ENCODE measurements around the gene MYEF2. TPM values are rescaled to one million over a fixed set of nuclear protein-coding genes. Genes with fewer than 3 reads are reported as not detected.
A peak's percentile ranks its signal among the peaks of the same experiment; 100 is the strongest.

Gene MYEF2
- total and polyA plus RNA-seq, 2 experiments from 2014 or later, result 62.0 to 79.7 TPM

DNA sequence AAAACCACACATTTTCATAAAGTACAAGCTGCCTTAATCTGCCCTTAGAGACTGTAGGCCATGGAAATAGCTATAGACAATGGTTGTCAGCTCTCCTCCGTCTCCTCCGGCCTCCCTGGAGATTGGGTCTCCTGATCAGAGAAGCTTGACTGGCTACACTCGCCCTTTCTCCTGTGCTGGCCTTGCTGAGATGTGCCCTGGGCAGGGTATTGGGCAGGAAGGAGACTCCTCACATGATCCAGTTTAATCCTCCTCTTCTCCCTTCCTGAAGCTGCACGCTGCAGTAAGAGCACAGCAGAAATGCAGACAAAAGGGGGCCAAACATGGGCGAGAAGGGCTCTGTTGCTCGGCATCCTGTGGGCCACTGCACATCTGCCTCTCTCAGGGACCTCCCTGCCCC, 57.4 kb downstream of the MYEF2 start, which contains the start of gene SLC24A5:
Gene SLC24A5 (plus strand): TSS at position 246 of the 400 bp plus-strand sequence. CDS start 55 bp downstream, at position 301.
- Mint-ChIP-seq H3K4me3 (no peak within 1 kb of the TSS), H3K9me3 (no peaks in the 10 kb centered on the region), H3K27me3 (ENCODE audit: insufficient read depth, low read depth, poor library complexity) (no peaks in the 10 kb centered on the region), H3K36me3 (ENCODE audit: low read depth) (no peaks in the 10 kb centered on the region), H3K4me1 (peaks cover 13% of the 10 kb centered on the region; the same call in 2 of the 3 replicates), H3K27ac (no peak within 1 kb of the TSS)
- no peaks in the 10 kb centered on the region for H3K79me2 ChIP-seq (replicated peaks; ENCODE audit: insufficient read depth)
- no peaks in the 10 kb centered on the region for H3K4me1 ChIP-seq (ENCODE audit: insufficient read depth)
- H3K4me2 ChIP-seq, result no peak within 1 kb of the TSS
- H3K36me3 ChIP-seq (ENCODE audit: insufficient read depth), result no peaks in the 10 kb centered on the region
- no peaks in the 10 kb centered on the region for H4K20me1 ChIP-seq (replicated peaks; ENCODE audit: insufficient read depth)
- H3K4me3 ChIP-seq, result no peak within 1 kb of the TSS
- H3K9me2 ChIP-seq (ENCODE audit: insufficient read depth), result no peaks in the 10 kb centered on the region
- H2AFZ ChIP-seq, result peak within 1 kb of the TSS; percentile 8; the same call in 1 of the 2 replicates
- no peaks in the 10 kb centered on the region for H3K27me3 ChIP-seq (ENCODE audit: insufficient read depth)
- ATAC-seq (no peak), DNase-seq (ENCODE audit: low spot score) (no peak)
- H3K27ac ChIP-seq (ENCODE audit: low read depth), result no peak within 1 kb of the TSS
- H3F3A ChIP-seq (replicated peaks; ENCODE audit: low read depth), result no peaks in the 10 kb centered on the region
- no peak for TF ChIP-seq NANOG (IDR thresholded peaks at IDR 0.05; ENCODE audit: borderline replicate concordance)
- TF ChIP-seq, protein P1, sequence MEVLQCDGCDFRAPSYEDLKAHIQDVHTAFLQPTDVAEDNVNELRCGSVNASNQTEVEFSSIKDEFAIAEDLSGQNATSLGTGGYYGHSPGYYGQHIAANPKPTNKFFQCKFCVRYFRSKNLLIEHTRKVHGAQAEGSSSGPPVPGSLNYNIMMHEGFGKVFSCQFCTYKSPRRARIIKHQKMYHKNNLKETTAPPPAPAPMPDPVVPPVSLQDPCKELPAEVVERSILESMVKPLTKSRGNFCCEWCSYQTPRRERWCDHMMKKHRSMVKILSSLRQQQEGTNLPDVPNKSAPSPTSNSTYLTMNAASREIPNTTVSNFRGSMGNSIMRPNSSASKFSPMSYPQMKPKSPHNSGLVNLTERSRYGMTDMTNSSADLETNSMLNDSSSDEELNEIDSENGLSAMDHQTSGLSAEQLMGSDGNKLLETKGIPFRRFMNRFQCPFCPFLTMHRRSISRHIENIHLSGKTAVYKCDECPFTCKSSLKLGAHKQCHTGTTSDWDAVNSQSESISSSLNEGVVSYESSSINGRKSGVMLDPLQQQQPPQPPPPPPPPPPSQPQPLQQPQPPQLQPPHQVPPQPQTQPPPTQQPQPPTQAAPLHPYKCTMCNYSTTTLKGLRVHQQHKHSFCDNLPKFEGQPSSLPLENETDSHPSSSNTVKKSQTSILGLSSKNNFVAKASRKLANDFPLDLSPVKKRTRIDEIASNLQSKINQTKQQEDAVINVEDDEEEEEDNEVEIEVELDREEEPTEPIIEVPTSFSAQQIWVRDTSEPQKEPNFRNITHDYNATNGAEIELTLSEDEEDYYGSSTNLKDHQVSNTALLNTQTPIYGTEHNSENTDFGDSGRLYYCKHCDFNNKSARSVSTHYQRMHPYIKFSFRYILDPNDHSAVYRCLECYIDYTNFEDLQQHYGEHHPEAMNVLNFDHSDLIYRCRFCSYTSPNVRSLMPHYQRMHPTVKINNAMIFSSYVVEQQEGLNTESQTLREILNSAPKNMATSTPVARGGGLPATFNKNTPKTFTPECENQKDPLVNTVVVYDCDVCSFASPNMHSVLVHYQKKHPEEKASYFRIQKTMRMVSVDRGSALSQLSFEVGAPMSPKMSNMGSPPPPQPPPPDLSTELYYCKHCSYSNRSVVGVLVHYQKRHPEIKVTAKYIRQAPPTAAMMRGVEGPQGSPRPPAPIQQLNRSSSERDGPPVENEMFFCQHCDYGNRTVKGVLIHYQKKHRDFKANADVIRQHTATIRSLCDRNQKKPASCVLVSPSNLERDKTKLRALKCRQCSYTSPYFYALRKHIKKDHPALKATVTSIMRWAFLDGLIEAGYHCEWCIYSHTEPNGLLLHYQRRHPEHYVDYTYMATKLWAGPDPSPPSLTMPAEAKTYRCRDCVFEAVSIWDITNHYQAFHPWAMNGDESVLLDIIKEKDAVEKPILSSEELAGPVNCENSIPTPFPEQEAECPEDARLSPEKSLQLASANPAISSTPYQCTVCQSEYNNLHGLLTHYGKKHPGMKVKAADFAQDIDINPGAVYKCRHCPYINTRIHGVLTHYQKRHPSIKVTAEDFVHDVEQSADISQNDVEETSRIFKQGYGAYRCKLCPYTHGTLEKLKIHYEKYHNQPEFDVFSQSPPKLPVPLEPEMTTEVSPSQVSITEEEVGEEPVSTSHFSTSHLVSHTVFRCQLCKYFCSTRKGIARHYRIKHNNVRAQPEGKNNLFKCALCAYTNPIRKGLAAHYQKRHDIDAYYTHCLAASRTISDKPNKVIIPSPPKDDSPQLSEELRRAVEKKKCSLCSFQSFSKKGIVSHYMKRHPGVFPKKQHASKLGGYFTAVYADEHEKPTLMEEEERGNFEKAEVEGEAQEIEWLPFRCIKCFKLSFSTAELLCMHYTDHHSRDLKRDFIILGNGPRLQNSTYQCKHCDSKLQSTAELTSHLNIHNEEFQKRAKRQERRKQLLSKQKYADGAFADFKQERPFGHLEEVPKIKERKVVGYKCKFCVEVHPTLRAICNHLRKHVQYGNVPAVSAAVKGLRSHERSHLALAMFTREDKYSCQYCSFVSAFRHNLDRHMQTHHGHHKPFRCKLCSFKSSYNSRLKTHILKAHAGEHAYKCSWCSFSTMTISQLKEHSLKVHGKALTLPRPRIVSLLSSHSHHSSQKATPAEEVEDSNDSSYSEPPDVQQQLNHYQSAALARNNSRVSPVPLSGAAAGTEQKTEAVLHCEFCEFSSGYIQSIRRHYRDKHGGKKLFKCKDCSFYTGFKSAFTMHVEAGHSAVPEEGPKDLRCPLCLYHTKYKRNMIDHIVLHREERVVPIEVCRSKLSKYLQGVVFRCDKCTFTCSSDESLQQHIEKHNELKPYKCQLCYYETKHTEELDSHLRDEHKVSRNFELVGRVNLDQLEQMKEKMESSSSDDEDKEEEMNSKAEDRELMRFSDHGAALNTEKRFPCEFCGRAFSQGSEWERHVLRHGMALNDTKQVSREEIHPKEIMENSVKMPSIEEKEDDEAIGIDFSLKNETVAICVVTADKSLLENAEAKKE (CRISPR knock-in tag; IDR thresholded peaks at IDR 0.05), result no peak
- no peak for TF ChIP-seq STAT1 (IDR thresholded peaks at IDR 0.05; ENCODE audit: unreplicated experiment)

DNA sequence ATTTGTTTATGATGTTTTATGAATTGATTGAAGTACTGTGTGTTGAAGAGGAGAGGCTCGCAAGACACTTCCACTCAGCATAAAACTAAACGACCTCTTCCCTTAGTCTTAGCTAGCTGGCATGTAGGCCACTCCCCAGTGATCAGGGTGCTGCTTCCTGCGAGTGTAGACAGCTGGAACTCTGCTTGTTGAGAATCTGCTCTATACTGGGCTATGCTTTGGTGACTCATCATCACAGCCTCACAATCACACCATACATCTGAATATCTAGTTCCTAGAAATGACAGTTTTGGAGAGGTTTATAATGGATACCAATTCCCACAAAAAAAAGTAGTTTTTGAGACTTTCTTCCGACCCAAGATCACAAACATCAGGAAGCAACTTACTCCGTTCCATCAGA, 58.8 kb downstream of the MYEF2 start:
- no peak overlapping the region for H3K27ac Mint-ChIP-seq
- Histone ChIP-seq H3F3A (replicated peaks; ENCODE audit: low read depth) (no peaks in the 10 kb centered on the region), H3K4me2 (no peak overlapping the region), H3K27ac (ENCODE audit: low read depth) (no peak overlapping the region), H3K27me3 (ENCODE audit: insufficient read depth) (no peaks in the 10 kb centered on the region), H3K9me2 (ENCODE audit: insufficient read depth) (no peaks in the 10 kb centered on the region), H3K4me3 (no peak overlapping the region), H3K79me2 (replicated peaks; ENCODE audit: insufficient read depth) (no peaks in the 10 kb centered on the region), H4K20me1 (replicated peaks; ENCODE audit: insufficient read depth) (no peaks in the 10 kb centered on the region), H3K4me1 (ENCODE audit: insufficient read depth) (no peaks in the 10 kb centered on the region), H2AFZ (no peak overlapping the region), H3K36me3 (ENCODE audit: insufficient read depth) (no peaks in the 10 kb centered on the region)
- H3K4me1 Mint-ChIP-seq, result peaks cover 13% of the 10 kb centered on the region; the same call in 2 of the 3 replicates
- DNase-seq (ENCODE audit: low spot score), result no peak
- no peaks in the 10 kb centered on the region for H3K36me3 Mint-ChIP-seq (ENCODE audit: low read depth)
- ATAC-seq, result no peak
- no peaks in the 10 kb centered on the region for H3K27me3 Mint-ChIP-seq (ENCODE audit: insufficient read depth, low read depth, poor library complexity)
- H3K9me3 Mint-ChIP-seq, result no peaks in the 10 kb centered on the region
- H3K4me3 Mint-ChIP-seq, result no peak overlapping the region
- TF ChIP-seq EZH2phosphoT487 (IDR thresholded peaks at IDR 0.05; ENCODE audit: unreplicated experiment), result no peak
- no peak for TF ChIP-seq CREB1 (CRISPR knock-in tag; IDR thresholded peaks at IDR 0.05; ENCODE audit: low read depth)
- TF ChIP-seq, protein P2, sequence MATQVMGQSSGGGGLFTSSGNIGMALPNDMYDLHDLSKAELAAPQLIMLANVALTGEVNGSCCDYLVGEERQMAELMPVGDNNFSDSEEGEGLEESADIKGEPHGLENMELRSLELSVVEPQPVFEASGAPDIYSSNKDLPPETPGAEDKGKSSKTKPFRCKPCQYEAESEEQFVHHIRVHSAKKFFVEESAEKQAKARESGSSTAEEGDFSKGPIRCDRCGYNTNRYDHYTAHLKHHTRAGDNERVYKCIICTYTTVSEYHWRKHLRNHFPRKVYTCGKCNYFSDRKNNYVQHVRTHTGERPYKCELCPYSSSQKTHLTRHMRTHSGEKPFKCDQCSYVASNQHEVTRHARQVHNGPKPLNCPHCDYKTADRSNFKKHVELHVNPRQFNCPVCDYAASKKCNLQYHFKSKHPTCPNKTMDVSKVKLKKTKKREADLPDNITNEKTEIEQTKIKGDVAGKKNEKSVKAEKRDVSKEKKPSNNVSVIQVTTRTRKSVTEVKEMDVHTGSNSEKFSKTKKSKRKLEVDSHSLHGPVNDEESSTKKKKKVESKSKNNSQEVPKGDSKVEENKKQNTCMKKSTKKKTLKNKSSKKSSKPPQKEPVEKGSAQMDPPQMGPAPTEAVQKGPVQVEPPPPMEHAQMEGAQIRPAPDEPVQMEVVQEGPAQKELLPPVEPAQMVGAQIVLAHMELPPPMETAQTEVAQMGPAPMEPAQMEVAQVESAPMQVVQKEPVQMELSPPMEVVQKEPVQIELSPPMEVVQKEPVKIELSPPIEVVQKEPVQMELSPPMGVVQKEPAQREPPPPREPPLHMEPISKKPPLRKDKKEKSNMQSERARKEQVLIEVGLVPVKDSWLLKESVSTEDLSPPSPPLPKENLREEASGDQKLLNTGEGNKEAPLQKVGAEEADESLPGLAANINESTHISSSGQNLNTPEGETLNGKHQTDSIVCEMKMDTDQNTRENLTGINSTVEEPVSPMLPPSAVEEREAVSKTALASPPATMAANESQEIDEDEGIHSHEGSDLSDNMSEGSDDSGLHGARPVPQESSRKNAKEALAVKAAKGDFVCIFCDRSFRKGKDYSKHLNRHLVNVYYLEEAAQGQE (IDR thresholded peaks at IDR 0.05; ENCODE audit: unreplicated experiment), result no peak
- TF ChIP-seq, protein P3, sequence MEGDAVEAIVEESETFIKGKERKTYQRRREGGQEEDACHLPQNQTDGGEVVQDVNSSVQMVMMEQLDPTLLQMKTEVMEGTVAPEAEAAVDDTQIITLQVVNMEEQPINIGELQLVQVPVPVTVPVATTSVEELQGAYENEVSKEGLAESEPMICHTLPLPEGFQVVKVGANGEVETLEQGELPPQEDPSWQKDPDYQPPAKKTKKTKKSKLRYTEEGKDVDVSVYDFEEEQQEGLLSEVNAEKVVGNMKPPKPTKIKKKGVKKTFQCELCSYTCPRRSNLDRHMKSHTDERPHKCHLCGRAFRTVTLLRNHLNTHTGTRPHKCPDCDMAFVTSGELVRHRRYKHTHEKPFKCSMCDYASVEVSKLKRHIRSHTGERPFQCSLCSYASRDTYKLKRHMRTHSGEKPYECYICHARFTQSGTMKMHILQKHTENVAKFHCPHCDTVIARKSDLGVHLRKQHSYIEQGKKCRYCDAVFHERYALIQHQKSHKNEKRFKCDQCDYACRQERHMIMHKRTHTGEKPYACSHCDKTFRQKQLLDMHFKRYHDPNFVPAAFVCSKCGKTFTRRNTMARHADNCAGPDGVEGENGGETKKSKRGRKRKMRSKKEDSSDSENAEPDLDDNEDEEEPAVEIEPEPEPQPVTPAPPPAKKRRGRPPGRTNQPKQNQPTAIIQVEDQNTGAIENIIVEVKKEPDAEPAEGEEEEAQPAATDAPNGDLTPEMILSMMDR (conservative IDR thresholded peaks at IDR 0.05; ENCODE audit: low read depth in 2 of 2), result no peak
- TF ChIP-seq, protein P4, sequence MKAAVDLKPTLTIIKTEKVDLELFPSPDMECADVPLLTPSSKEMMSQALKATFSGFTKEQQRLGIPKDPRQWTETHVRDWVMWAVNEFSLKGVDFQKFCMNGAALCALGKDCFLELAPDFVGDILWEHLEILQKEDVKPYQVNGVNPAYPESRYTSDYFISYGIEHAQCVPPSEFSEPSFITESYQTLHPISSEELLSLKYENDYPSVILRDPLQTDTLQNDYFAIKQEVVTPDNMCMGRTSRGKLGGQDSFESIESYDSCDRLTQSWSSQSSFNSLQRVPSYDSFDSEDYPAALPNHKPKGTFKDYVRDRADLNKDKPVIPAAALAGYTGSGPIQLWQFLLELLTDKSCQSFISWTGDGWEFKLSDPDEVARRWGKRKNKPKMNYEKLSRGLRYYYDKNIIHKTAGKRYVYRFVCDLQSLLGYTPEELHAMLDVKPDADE (IDR thresholded peaks at IDR 0.05), result no peak
- no peak for TF ChIP-seq POLR2AphosphoS5 (IDR thresholded peaks at IDR 0.05; ENCODE audit: low read depth)
- no peak for TF ChIP-seq ZNF331 (CRISPR knock-in tag; IDR thresholded peaks at IDR 0.05; ENCODE audit: low read depth)

All from GM23338 (cell line).